K562 (cell line): Measurements from ENCODE around the gene TYROBP. TPM values are rescaled to one million over a fixed set of nuclear protein-coding genes. Genes with fewer than 3 reads are reported as not detected.

Experiments used
- ATAC-seq: fragments of 200-7000 bp; cut with Tn5 transposase; 3 replicates; pipeline ENCODE4 v1.9.1; 2020; ENCODE audit warnings: moderate library complexity
- BruUV-seq: library from RNA; stranded (reverse); fragments of 400-500 nt; replicated peaks from 2 replicates; lab custom pipeline; 2021; lab: Mats Ljungman, UMichigan
- CTCF ChIA-PET: fragments of 300-600 bp; formaldehyde crosslinking; extraction: SDS; loops from one replicate; lab custom pipeline; 2021; ENCODE audit warnings: low intra/inter-chr PET ratio; lab: Yijun Ruan, JAX
- POLR2A ChIA-PET: fragments of 300-600, 350-650 bp; sonication (Branson Sonifier 250); formaldehyde crosslinking; extraction: SDS; loops from one replicate; lab custom pipeline; 2021; ENCODE audit warnings: antibody characterized with exemption, inconsistent platforms; lab: Yijun Ruan, JAX
- DNase-seq, 4 experiments: peaks; one replicate each; pipeline versions ENCODE4 v3.0.0 to v3.0.0-alpha.2; 2011 to 2018; ENCODE audit warnings: low spot score in 3 of 4, mixed read lengths in 3 of 4; ENCODE audit errors: extremely low read depth in 1 of 4
- FAIRE-seq: peaks from 2 replicates; lab custom pipeline; 2011; peaks lifted over from hg19 to GRCh38; lab: Jason Lieb, UNC
- H2AFZ ChIP-seq: 2 replicates; pipeline ENCODE4 v1.6.0; 2011; ENCODE audit warnings: low read depth, low read length, control low read depth, inconsistent platforms
- H3K27ac ChIP-seq: fragments of 200-600 bp; 3 replicates; pipeline ENCODE4 v1.8.0; 2011; ENCODE audit warnings: low read depth, mild to moderate bottlenecking, control low read depth, inconsistent platforms, low read length, moderate library complexity, mixed read lengths; ENCODE audit errors: extremely low read depth
- H3K27me3 ChIP-seq, 2 experiments: fragments of 300-600 bp in 1 of 2; 2 replicates in 1 of 2; 3 replicates in 1 of 2; pipeline versions ENCODE4 v1.6.0 to v1.8.0; 2011; ENCODE audit warnings: inconsistent platforms in 2 of 2, low read length in 2 of 2, mild to moderate bottlenecking in 1 of 2, mixed read lengths in 1 of 2, moderate library complexity in 1 of 2; ENCODE audit not compliant: control insufficient read depth in 2 of 2, insufficient read depth in 2 of 2
- H3K36me3 ChIP-seq: fragments of 300-600 bp; 3 replicates; pipeline ENCODE4 v1.8.0; 2011; ENCODE audit warnings: mild to moderate bottlenecking, low read length, inconsistent platforms; ENCODE audit not compliant: control insufficient read depth, insufficient read depth
- H3K4me1 ChIP-seq, 2 experiments: fragments of 200-600 bp in 1 of 2; replicated peaks in 1 of 2; 2 replicates in 1 of 2; 3 replicates in 1 of 2; pipeline versions ENCODE4 v1.5.1 to v1.8.0; 2011; ENCODE audit warnings: inconsistent platforms in 2 of 2, low read length in 2 of 2, mild to moderate bottlenecking in 1 of 2, mixed read lengths in 1 of 2, moderate library complexity in 1 of 2; ENCODE audit not compliant: control insufficient read depth in 2 of 2, insufficient read depth in 2 of 2
- H3K4me2 ChIP-seq: 2 replicates; pipeline ENCODE4 v1.6.1; 2011; ENCODE audit warnings: low read length, control low read depth, inconsistent platforms, mixed read lengths; ENCODE audit not compliant: insufficient read depth
- H3K4me3 ChIP-seq: fragments of 200-600 bp; sonication (generic), shearing (Covaris generic); 2 replicates; pipeline ENCODE4 v1.5.1; 2016; ENCODE audit warnings: control low read depth, inconsistent platforms
- H3K79me2 ChIP-seq: fragments of 200-600 bp; 3 replicates; pipeline ENCODE4 v1.8.0; 2011; ENCODE audit warnings: low read length, inconsistent platforms; ENCODE audit not compliant: control insufficient read depth, insufficient read depth
- H3K9ac ChIP-seq, 2 experiments: 2 replicates each; pipeline versions ENCODE4 v1.6.0 to v1.6.1; 2011; ENCODE audit warnings: low read depth in 2 of 2, low read length in 2 of 2, control low read depth in 1 of 2, inconsistent platforms in 1 of 2, mild to moderate bottlenecking in 1 of 2, mixed read lengths in 1 of 2; ENCODE audit not compliant: insufficient read depth in 1 of 2
- H3K9me1 ChIP-seq: one replicate; pipeline ENCODE4 v1.6.0; 2011; ENCODE audit warnings: inconsistent platforms, mild to moderate bottlenecking, low read length, moderate library complexity; ENCODE audit not compliant: control insufficient read depth, insufficient read depth
- H3K9me3 ChIP-seq: replicated peaks from 2 replicates; pipeline ENCODE4 v1.5.1; 2011; ENCODE audit warnings: low read depth, low read length, inconsistent platforms; ENCODE audit not compliant: control insufficient read depth, insufficient read depth
- H4K20me1 ChIP-seq: replicated peaks from 2 replicates; pipeline ENCODE4 v1.6.1; 2011; ENCODE audit warnings: low read length, inconsistent platforms, mixed read lengths; ENCODE audit not compliant: control insufficient read depth, insufficient read depth
- EP300 ChIP-seq: IDR thresholded peaks from 2 replicates; pipeline ENCODE4 v1.6.1; 2012; ENCODE audit warnings: low read length, improper control_type of control experiment
- ETV1 ChIP-seq: fragments of 450-650 bp; conservative IDR thresholded peaks from 2 replicates; pipeline ENCODE4 v1.6.1; 2016; ENCODE audit warnings: missing genetic modification characterization, control low read depth, low read depth, missing compliant biosample characterization
- HNRNPUL1 ChIP-seq: fragments of 200-400 bp; formaldehyde crosslinking; IDR thresholded peaks from 2 replicates; pipeline ENCODE4 v1.6.1; 2017; ENCODE audit warnings: low read length
- MAFF ChIP-seq: IDR thresholded peaks from 2 replicates; pipeline ENCODE4 v1.6.1; 2012; ENCODE audit warnings: low read length, improper control_type of control experiment
- NFIX ChIP-seq: fragments of 250-450 bp; sonication (Bioruptor Pico); IDR thresholded peaks from 2 replicates; pipeline ENCODE4 v1.4.0; 2020; ENCODE audit warnings: low read depth, mild to moderate bottlenecking, moderate library complexity
- RBM34 ChIP-seq: fragments of 200-400 bp; formaldehyde crosslinking; IDR thresholded peaks from 2 replicates; pipeline ENCODE4 v1.6.1; 2018; ENCODE audit warnings: low read length, borderline replicate concordance; ENCODE audit not compliant: insufficient read depth
- WGBS: fragments of 100-300 bp; shearing (Covaris generic); methylation state at CpG from one replicate; pipeline ENCODE4 v1.1.6; 2016; ENCODE audit warnings: low coverage, mixed read lengths; ENCODE audit not compliant: insufficient coverage; ENCODE audit errors: missing lambda C conversion rate; 5-methylcytosine and 5-hydroxymethylcytosine counted together
- in situ Hi-C: fragments of 300-500 bp; cut with MboI; formaldehyde crosslinking; loops from 4 replicates; pipeline ENCODE4 v1.15.0; 2018; ENCODE audit warnings: inconsistent platforms, mixed read lengths
- intact Hi-C: fragments of 100-400 bp; cut with micrococcal nuclease; formaldehyde crosslinking; loops from 2 replicates; pipeline ENCODE4 v1.14.2; 2022
- polyA plus RNA-seq, 8 experiments: library from polyadenylated mRNA; depleted of rRNA in 4 of 8; stranded (reverse) in 5 of 8; unstranded in 3 of 8; fragments of >200 nt; fragmentation: Nextera tagmentation in 2 of 8; fragmentation: Illumina TruSeq in 1 of 8; extraction: Ambion mirVana in 2 of 8; extraction: Trizol in 1 of 8; gene quantifications; 2 replicates each; pipeline versions ENCODE4 v1.2.1 to v1.2.3, GENCODE V29; 2011 to 2014; ENCODE audit warnings: inconsistent platforms in 1 of 8, missing spikeins in 1 of 8
- total RNA-seq, 7 experiments: library from RNA; depleted of rRNA in 6 of 7; stranded (reverse); fragments of >200 nt in 6 of 7; fragmentation: Illumina TruSeq in 2 of 7; extraction: Trizol in 2 of 7; gene quantifications; 2 replicates each; pipeline versions ENCODE4 v1.2.1 to v1.2.3, GENCODE V29; 2011 to 2021; ENCODE audit warnings: low replicate concordance in 1 of 7
- TF ChIP-seq, protein P1 (sequence below), 2 experiments: fragments of 450-650 bp; IDR thresholded peaks; 2 replicates each; pipeline ENCODE4 v1.6.1; 2018; ENCODE audit warnings: mild to moderate bottlenecking in 2 of 2, low read depth in 1 of 2; ENCODE audit not compliant: partially characterized antibody in 2 of 2
- TF ChIP-seq, protein P2 (sequence below), 2 experiments: IDR thresholded peaks in 1 of 2; conservative IDR thresholded peaks in 1 of 2; 2 replicates each; pipeline ENCODE4 v1.6.1; 2016; ENCODE audit warnings: low read depth in 2 of 2, mild to moderate bottlenecking in 1 of 2, missing compliant biosample characterization in 1 of 2, missing genetic modification characterization in 1 of 2, moderate library complexity in 1 of 2
- TF ChIP-seq, protein P3 (sequence below): sonication (generic); IDR thresholded peaks from 2 replicates; pipeline ENCODE4 v1.6.1; 2016
- TF ChIP-seq, protein P4 (sequence below): fragments of 250-450 bp; sonication (Bioruptor Pico); IDR thresholded peaks from 2 replicates; pipeline ENCODE4 v1.4.0; 2020

The TYROBP gene
- total and polyA plus RNA-seq, 9 of the 15 experiments (the other 6 are each of a cell fraction or from before 2014, with no cell fraction given) = 0.72 to 8.2 (median 2.4) TPM

DNA sequence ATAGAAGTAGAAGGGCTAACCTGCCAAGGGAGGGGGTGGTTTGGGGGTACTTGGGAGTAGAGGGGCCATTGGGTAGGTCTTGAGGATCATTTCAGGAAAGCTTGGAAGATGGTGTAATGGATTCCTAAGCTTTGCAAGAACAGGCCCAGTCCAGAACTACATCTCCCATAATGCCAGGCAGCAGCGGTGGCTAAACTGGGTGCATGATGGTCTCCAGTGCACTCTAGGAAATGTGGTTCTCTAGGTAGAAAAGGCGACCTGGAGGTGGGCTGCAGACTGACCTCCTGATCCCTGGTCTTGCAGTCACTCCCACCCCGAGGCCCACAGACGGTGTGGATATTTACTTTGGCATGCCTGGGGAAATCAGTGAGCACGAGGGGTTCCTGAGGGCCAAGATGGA, 35.9 kb downstream of the TYROBP start (continued):
- TF ChIP-seq, protein P1, sequence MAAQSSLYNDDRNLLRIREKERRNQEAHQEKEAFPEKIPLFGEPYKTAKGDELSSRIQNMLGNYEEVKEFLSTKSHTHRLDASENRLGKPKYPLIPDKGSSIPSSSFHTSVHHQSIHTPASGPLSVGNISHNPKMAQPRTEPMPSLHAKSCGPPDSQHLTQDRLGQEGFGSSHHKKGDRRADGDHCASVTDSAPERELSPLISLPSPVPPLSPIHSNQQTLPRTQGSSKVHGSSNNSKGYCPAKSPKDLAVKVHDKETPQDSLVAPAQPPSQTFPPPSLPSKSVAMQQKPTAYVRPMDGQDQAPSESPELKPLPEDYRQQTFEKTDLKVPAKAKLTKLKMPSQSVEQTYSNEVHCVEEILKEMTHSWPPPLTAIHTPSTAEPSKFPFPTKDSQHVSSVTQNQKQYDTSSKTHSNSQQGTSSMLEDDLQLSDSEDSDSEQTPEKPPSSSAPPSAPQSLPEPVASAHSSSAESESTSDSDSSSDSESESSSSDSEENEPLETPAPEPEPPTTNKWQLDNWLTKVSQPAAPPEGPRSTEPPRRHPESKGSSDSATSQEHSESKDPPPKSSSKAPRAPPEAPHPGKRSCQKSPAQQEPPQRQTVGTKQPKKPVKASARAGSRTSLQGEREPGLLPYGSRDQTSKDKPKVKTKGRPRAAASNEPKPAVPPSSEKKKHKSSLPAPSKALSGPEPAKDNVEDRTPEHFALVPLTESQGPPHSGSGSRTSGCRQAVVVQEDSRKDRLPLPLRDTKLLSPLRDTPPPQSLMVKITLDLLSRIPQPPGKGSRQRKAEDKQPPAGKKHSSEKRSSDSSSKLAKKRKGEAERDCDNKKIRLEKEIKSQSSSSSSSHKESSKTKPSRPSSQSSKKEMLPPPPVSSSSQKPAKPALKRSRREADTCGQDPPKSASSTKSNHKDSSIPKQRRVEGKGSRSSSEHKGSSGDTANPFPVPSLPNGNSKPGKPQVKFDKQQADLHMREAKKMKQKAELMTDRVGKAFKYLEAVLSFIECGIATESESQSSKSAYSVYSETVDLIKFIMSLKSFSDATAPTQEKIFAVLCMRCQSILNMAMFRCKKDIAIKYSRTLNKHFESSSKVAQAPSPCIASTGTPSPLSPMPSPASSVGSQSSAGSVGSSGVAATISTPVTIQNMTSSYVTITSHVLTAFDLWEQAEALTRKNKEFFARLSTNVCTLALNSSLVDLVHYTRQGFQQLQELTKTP (IDR thresholded peaks at IDR 0.05; ENCODE audit: low read depth in 1 of 2, partially characterized antibody in 2 of 2) = peak in 1 of 2 experiments; percentile 92

DNA sequence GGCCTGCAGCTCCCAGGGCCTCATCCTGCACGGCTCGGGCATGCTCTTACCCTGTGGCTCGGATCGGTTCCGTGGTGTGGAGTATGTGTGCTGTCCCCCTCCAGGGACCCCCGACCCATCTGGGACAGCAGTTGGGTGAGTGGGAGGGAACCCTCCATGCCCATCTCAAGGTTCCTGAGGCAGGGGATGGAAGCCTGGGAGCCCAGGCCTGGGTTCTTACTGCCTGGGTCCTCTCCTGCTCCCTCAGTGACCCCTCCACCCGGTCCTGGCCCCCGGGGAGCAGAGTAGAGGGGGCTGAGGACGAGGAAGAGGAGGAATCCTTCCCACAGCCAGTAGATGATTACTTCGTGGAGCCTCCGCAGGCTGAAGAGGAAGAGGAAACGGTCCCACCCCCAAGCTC, 36.5 kb downstream of the TYROBP start:
- no peak for DNase-seq
- in situ Hi-C loops = no loop called here
- 40% methylated on average over 10 of the region's 12 CpGs for WGBS
- ATAC-seq = no peak
- Histone ChIP-seq H3K4me1 (peaks cover 20 to 45% of the 10 kb centered on the region in 2 experiments), H3K9me1 (no peaks in the 10 kb centered on the region), H3K27me3 (peaks cover 4 to 9% of the 10 kb centered on the region in 2 experiments; a peak in 3 of 5 replicates), H3K4me2 (no peak overlapping the region), H3K79me2 (no peaks in the 10 kb centered on the region), H3K27ac (no peak overlapping the region), H3K36me3 (no peaks in the 10 kb centered on the region), H3K4me3 (no peak overlapping the region), H4K20me1 (peaks cover 8% of the 10 kb centered on the region; the same call in 1 of the 2 replicates), H3K9me3 (no peaks in the 10 kb centered on the region), H3K9ac (no peak overlapping the region), H2AFZ (no peak overlapping the region)
- CTCF ChIA-PET = no interaction called here
- intact Hi-C loops = no loop called here
- POLR2A ChIA-PET = interaction anchor here (1.0 kb wide), 1 partner anchor 12 kb away, joined by 3 read pairs; no protein-coding TSS in a partner anchor
- FAIRE-seq = no peak
- no TSS peak for BruUV-seq
- TF ChIP-seq NFIX (no peak), MAFF (no peak), HNRNPUL1 (no peak), RBM34 (no peak), ETV1 (tag) (no peak), EP300 (no peak)
- TF ChIP-seq, protein P2, sequence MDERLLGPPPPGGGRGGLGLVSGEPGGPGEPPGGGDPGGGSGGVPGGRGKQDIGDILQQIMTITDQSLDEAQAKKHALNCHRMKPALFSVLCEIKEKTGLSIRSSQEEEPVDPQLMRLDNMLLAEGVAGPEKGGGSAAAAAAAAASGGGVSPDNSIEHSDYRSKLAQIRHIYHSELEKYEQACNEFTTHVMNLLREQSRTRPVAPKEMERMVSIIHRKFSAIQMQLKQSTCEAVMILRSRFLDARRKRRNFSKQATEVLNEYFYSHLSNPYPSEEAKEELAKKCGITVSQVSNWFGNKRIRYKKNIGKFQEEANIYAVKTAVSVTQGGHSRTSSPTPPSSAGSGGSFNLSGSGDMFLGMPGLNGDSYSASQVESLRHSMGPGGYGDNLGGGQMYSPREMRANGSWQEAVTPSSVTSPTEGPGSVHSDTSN (CRISPR knock-in tag; IDR thresholded peaks at IDR 0.05; ENCODE audit: low read depth) = no peak
- TF ChIP-seq, protein P2 (tag; conservative IDR thresholded peaks at IDR 0.05; ENCODE audit: low read depth) = no peak
- TF ChIP-seq, protein P3, sequence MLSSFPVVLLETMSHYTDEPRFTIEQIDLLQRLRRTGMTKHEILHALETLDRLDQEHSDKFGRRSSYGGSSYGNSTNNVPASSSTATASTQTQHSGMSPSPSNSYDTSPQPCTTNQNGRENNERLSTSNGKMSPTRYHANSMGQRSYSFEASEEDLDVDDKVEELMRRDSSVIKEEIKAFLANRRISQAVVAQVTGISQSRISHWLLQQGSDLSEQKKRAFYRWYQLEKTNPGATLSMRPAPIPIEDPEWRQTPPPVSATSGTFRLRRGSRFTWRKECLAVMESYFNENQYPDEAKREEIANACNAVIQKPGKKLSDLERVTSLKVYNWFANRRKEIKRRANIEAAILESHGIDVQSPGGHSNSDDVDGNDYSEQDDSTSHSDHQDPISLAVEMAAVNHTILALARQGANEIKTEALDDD = no peak
- TF ChIP-seq, protein P4, sequence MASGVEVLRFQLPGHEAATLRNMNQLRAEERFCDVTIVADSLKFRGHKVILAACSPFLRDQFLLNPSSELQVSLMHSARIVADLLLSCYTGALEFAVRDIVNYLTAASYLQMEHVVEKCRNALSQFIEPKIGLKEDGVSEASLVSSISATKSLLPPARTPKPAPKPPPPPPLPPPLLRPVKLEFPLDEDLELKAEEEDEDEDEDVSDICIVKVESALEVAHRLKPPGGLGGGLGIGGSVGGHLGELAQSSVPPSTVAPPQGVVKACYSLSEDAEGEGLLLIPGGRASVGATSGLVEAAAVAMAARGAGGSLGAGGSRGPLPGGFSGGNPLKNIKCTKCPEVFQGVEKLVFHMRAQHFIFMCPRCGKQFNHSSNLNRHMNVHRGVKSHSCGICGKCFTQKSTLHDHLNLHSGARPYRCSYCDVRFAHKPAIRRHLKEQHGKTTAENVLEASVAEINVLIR = no peak
